C1 segment of cervical spinal cord (tissue), 14 donors: ENCODE measurements around the gene CNIH3.

Experiments used
- DNase-seq, 14 donors: peaks; one replicate each; lab custom pipeline; 2025; lab: John Stamatoyannopoulos, UW

CNIH3 gene

GRCh38 chr1:224739997-224740684 is 124.0 kb downstream of the CNIH3 start:
- no peak for DNase-seq

GRCh38 chr1:224740685-224741052 is 124.6 kb downstream of the CNIH3 start:
- DNase-seq = no peak

- DNase-seq = no peak
Measured at GRCh38 chr1:224742349-224742748, 126.2 kb downstream of the CNIH3 start.

- no peak for DNase-seq
Measured at GRCh38 chr1:224743608-224744164, 127.6 kb downstream of the CNIH3 start.

GRCh38 chr1:224744521-224744920 is 128.4 kb downstream of the CNIH3 start:
- no peak for DNase-seq

- no peak for DNase-seq
Measured at GRCh38 chr1:224745394-224745793, 129.3 kb downstream of the CNIH3 start.

GRCh38 chr1:224745924-224746323 is 129.8 kb downstream of the CNIH3 start:
- DNase-seq = no peak

- no peak for DNase-seq
Measured at GRCh38 chr1:224747578-224747977, 131.5 kb downstream of the CNIH3 start.

GRCh38 chr1:224749916-224750315 is 133.8 kb downstream of the CNIH3 start:
- no peak for DNase-seq

GRCh38 chr1:224751624-224752311 is 135.7 kb downstream of the CNIH3 start:
- no peak for DNase-seq

GRCh38 chr1:224753491-224753890 is 137.4 kb downstream of the CNIH3 start:
- no peak for DNase-seq

- DNase-seq = no peak
Measured at GRCh38 chr1:224755586-224755985, 139.5 kb downstream of the CNIH3 start.

GRCh38 chr1:224757508-224757907 is 141.4 kb downstream of the CNIH3 start:
- no peak for DNase-seq

GRCh38 chr1:224759135-224759534 is 143.0 kb downstream of the CNIH3 start:
- DNase-seq = no peak

GRCh38 chr1:224759681-224760091 is 143.6 kb downstream of the CNIH3 start:
- DNase-seq = no peak

GRCh38 chr1:224760163-224760562 is 144.0 kb downstream of the CNIH3 start:
- DNase-seq = no peak

- DNase-seq = no peak
Measured at GRCh38 chr1:224761245-224761644, 145.1 kb downstream of the CNIH3 start.

- DNase-seq = no peak
Measured at GRCh38 chr1:224762046-224762445, 145.9 kb downstream of the CNIH3 start.

GRCh38 chr1:224762701-224763100 is 146.6 kb downstream of the CNIH3 start:
- DNase-seq = no peak

GRCh38 chr1:224763126-224763775 is 147.1 kb downstream of the CNIH3 start:
- no peak for DNase-seq

- DNase-seq = no peak
Measured at GRCh38 chr1:224766266-224766665, 150.1 kb downstream of the CNIH3 start.

- no peak for DNase-seq
Measured at GRCh38 chr1:224767031-224767430, 150.9 kb downstream of the CNIH3 start.

- no peak for DNase-seq
Measured at GRCh38 chr1:224767676-224768075, 151.6 kb downstream of the CNIH3 start.
